ENCODE measurements around the gene STMN3. TPM values are rescaled to one million over a fixed set of nuclear protein-coding genes. Genes with fewer than 3 reads are reported as not detected.

The STMN3 gene
- total and polyA plus RNA-seq, 4 donors = 0.42 to 2.9 (median 0.91) TPM

DNA sequence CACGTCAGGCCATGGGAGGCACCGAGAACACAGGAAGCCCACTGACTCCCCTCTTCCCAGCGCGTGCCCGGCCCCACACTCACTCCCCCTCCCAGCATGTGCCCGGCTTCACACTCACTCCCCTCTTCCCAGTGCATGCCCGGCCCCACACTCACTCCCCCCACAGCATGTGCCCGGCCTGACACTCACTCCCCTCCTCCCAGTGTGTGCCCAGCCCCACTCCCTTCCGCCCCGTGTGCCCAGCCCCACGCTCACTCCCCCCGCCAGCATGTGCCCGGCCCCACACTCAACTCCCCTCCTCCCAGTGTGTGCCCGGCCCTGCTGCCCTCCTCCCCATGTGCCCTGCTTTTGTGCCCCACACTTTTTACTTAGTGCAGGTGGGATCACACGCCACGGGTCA lies 14.6 kb upstream of the STMN3 start:
- Histone ChIP-seq H3K36me3 (ENCODE audit: control insufficient read depth in 4 of 4, insufficient read depth in 3 of 4, low read depth in 1 of 4, low read length in 3 of 4) (peaks cover 6 to 38% (median 13%) of the 10 kb centered on the region in 4 donors), H3K4me3 (ENCODE audit: low read depth in 1 of 3, low read length in 3 of 3) (no peak overlapping the region), H3K27me3 (ENCODE audit: control insufficient read depth in 4 of 4, insufficient read depth in 4 of 4, low read length in 3 of 4) (no peaks in the 10 kb centered on the region), H3K27ac (ENCODE audit: low read depth in 1 of 2, low read length in 2 of 2) (no peak overlapping the region), H3K9ac (ENCODE audit: low read depth in 1 of 2, low read length in 2 of 2) (no peak overlapping the region), H3K9me3 (ENCODE audit: control insufficient read depth in 4 of 4, low read length in 3 of 4) (no peaks in the 10 kb centered on the region), H3K4me1 (ENCODE audit: control insufficient read depth in 4 of 4, insufficient read depth in 4 of 4, low read length in 3 of 4) (no peaks in the 10 kb centered on the region)
- no peak for TF ChIP-seq HNF4A (conservative IDR thresholded peaks at IDR 0.05)
- TF ChIP-seq, protein P1, sequence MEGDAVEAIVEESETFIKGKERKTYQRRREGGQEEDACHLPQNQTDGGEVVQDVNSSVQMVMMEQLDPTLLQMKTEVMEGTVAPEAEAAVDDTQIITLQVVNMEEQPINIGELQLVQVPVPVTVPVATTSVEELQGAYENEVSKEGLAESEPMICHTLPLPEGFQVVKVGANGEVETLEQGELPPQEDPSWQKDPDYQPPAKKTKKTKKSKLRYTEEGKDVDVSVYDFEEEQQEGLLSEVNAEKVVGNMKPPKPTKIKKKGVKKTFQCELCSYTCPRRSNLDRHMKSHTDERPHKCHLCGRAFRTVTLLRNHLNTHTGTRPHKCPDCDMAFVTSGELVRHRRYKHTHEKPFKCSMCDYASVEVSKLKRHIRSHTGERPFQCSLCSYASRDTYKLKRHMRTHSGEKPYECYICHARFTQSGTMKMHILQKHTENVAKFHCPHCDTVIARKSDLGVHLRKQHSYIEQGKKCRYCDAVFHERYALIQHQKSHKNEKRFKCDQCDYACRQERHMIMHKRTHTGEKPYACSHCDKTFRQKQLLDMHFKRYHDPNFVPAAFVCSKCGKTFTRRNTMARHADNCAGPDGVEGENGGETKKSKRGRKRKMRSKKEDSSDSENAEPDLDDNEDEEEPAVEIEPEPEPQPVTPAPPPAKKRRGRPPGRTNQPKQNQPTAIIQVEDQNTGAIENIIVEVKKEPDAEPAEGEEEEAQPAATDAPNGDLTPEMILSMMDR (IDR thresholded peaks at IDR 0.05; ENCODE audit: low read depth, low read length, missing input control) = no peak
- TF ChIP-seq HNF4G (IDR thresholded peaks at IDR 0.05) = no peak
- TF ChIP-seq MAX (IDR thresholded peaks at IDR 0.05) = no peak
- no peak for TF ChIP-seq TAF1 (conservative IDR thresholded peaks at IDR 0.05)
- TF ChIP-seq JUND (IDR thresholded peaks at IDR 0.05) = no peak
- 97% methylated on average over 16 of the region's 16 CpGs for WGBS
- DNase-seq (ENCODE audit: low spot score) = no peak

GRCh38 chr20:63665708-63666107 lies 12.5 kb upstream of the STMN3 start:
- no peak overlapping the region for H3K27ac ChIP-seq (ENCODE audit: low read depth in 1 of 2, low read length in 2 of 2)
- no peaks in the 10 kb centered on the region for H3K9me3 ChIP-seq (ENCODE audit: control insufficient read depth in 4 of 4, low read length in 3 of 4)
- peaks cover 6 to 44% (median 16%) of the 10 kb centered on the region in 4 donors for H3K36me3 ChIP-seq (ENCODE audit: control insufficient read depth in 4 of 4, insufficient read depth in 3 of 4, low read depth in 1 of 4, low read length in 3 of 4)
- no peaks in the 10 kb centered on the region for H3K4me1 ChIP-seq (ENCODE audit: control insufficient read depth in 4 of 4, insufficient read depth in 4 of 4, low read length in 3 of 4)
- WGBS = 97% methylated on average over 14 of the region's 14 CpGs
- TF ChIP-seq HNF4G (IDR thresholded peaks at IDR 0.05) (no peak), YY1 (IDR thresholded peaks at IDR 0.05) (no peak), EGR1 (IDR thresholded peaks at IDR 0.05; ENCODE audit: low read depth in 2 of 2) (no peak), FOXA1 (IDR thresholded peaks at IDR 0.05) (no peak), GABPA (IDR thresholded peaks at IDR 0.05 in 1 of 2, conservative IDR thresholded peaks at IDR 0.05 in 1 of 2) (no peak), JUND (IDR thresholded peaks at IDR 0.05) (no peak), SP1 (IDR thresholded peaks at IDR 0.05) (no peak), TAF1 (conservative IDR thresholded peaks at IDR 0.05) (no peak)
- TF ChIP-seq, protein P1 (IDR thresholded peaks at IDR 0.05; ENCODE audit: low read depth, low read length, missing input control) = no peak
- DNase-seq (ENCODE audit: low spot score) = no peak
- no peak overlapping the region for H3K9ac ChIP-seq (ENCODE audit: low read depth in 1 of 2, low read length in 2 of 2)
- H3K27me3 ChIP-seq (ENCODE audit: control insufficient read depth in 4 of 4, insufficient read depth in 4 of 4, low read length in 3 of 4) = no peaks in the 10 kb centered on the region
- no peak overlapping the region for H3K4me3 ChIP-seq (ENCODE audit: low read depth in 1 of 3, low read length in 3 of 3)

DNA sequence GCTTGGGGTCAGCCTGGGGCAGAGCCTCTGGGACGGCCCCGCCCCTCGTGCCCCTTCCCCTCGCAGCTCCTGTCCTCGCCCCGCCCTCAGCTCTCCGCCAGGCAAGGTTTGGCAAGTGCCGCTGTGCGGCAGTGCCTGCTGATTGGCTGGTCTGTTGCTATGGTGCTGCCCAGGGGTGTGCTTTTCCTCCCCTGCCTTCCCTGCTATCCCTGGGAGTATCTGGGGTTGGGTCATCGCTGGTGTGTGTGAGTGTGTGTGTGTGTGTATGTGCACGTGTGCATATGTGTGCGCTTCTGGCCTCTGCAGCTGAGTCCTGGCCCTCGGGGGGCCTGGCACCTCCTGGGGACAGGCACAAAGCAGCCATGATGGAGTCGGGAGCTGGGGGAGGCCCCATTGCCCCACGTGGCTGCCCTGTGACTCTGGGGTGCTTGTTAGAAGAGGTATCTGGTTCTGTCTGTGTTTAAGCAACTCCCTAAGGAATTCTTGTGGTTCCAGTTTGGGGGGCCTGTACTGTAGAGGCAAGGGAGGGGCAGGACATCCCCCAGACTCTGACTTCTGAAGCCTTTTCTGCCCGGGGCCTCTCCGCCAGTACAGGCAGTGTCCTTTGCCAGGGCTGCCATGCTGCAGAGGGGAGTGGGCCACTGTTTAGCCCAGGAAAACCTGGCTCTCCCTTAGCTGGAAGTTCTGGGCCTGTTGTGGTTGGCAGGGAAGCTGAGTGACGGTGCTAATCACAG lies 11.8 kb upstream of the STMN3 start:
- 87% methylated on average over 18 of the region's 18 CpGs for WGBS
- no peaks in the 10 kb centered on the region for H3K9me3 ChIP-seq (ENCODE audit: control insufficient read depth in 4 of 4, low read length in 3 of 4)
- no peaks in the 10 kb centered on the region for H3K27me3 ChIP-seq (ENCODE audit: control insufficient read depth in 4 of 4, insufficient read depth in 4 of 4, low read length in 3 of 4)
- H3K9ac ChIP-seq (ENCODE audit: low read depth in 1 of 2, low read length in 2 of 2) = no peak overlapping the region
- peaks cover 6 to 47% (median 16%) of the 10 kb centered on the region in 4 donors for H3K36me3 ChIP-seq (ENCODE audit: control insufficient read depth in 4 of 4, insufficient read depth in 3 of 4, low read depth in 1 of 4, low read length in 3 of 4)
- no peak overlapping the region for H3K4me3 ChIP-seq (ENCODE audit: low read depth in 1 of 3, low read length in 3 of 3)
- H3K27ac ChIP-seq (ENCODE audit: low read depth in 1 of 2, low read length in 2 of 2) = no peak overlapping the region
- no peak for DNase-seq (ENCODE audit: low spot score)
- no peaks in the 10 kb centered on the region for H3K4me1 ChIP-seq (ENCODE audit: control insufficient read depth in 4 of 4, insufficient read depth in 4 of 4, low read length in 3 of 4)
- no peak for TF ChIP-seq HNF4G (IDR thresholded peaks at IDR 0.05)
- TF ChIP-seq FOXA1 (IDR thresholded peaks at IDR 0.05) = no peak
- no peak for TF ChIP-seq RXRA (IDR thresholded peaks at IDR 0.05)
- no peak for TF ChIP-seq RAD21 (IDR thresholded peaks at IDR 0.05)
- no peak for TF ChIP-seq REST (IDR thresholded peaks at IDR 0.05)
- no peak for TF ChIP-seq ZBTB33 (IDR thresholded peaks at IDR 0.05)
- no peak for TF ChIP-seq MAX (IDR thresholded peaks at IDR 0.05)
- TF ChIP-seq JUND (IDR thresholded peaks at IDR 0.05) = no peak
- TF ChIP-seq EGR1 (IDR thresholded peaks at IDR 0.05; ENCODE audit: low read depth in 2 of 2) = no peak
